ENCODE results near the gene PRUNE2.

DNA sequence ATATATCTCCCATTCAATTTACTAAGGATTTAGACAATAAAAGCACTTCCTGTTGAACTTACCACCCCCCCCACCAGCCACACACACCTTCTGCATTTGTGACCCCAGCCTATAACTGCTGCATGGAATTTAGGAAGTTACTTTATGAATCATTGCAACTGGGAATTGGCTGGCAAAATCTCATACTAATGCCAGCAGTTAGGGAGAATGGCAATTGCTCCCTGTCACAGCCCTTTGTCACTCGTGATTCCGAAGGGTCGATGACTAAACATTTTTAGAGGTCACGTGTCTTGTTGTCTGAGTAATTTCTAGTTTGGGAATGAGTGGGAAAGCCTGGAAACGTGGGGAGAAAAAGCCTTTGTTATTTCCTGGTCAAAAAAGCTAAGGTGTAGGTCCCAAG is 188.3 kb downstream of the PRUNE2 start:
- no peak for TF ChIP-seq CTCF (IDR thresholded peaks at IDR 0.05)
- no peak for TF ChIP-seq POLR2A (IDR thresholded peaks at IDR 0.05)

Measured in adrenal gland (tissue), 5 donors.